Left lung (tissue), 10 donors: ENCODE data around the gene CHRDL2. TPM values are rescaled to one million over a fixed set of nuclear protein-coding genes. Genes with fewer than 3 reads are reported as not detected.

Source experiments
- ATAC-seq: fragments of 200-7000 bp; cut with Tn5 transposase; one replicate; pipeline ENCODE4 v1.9.1; 2020; ENCODE audit warnings: moderate library complexity
- DNase-seq, 4 donors: peaks; one replicate each; pipeline ENCODE4 v3.0.0-alpha.2; 2013 to 2020
- H3K27ac ChIP-seq, 2 donors: fragments of 200-600 bp; sonication (generic) in 1 of 2; one replicate each; pipeline versions ENCODE4 v1.5.0 to v1.8.0; 2020 to 2021
- H3K27me3 ChIP-seq, 2 donors: fragments of 200-600 bp; sonication (generic) in 1 of 2; one replicate each; pipeline versions ENCODE4 v1.5.0 to v1.8.0; 2020 to 2021
- H3K36me3 ChIP-seq, 2 donors: fragments of 200-600 bp; sonication (generic) in 1 of 2; one replicate each; pipeline versions ENCODE4 v1.5.0 to v1.8.0; 2020 to 2021
- H3K4me1 ChIP-seq, 2 donors: fragments of 200-600 bp; one replicate each; pipeline ENCODE4 v1.8.0; 2021
- H3K4me3 ChIP-seq, 2 donors: fragments of 200-600 bp; sonication (generic) in 1 of 2; one replicate each; pipeline versions ENCODE4 v1.5.0 to v1.8.0; 2020 to 2021; ENCODE audit warnings: mild to moderate bottlenecking in 1 of 2
- H3K9me3 ChIP-seq, 2 donors: fragments of 200-600 bp; sonication (generic) in 1 of 2; one replicate each; pipeline versions ENCODE4 v1.5.0 to v1.8.0; 2020 to 2021
- intact Hi-C, 2 donors: fragments of 100-400 bp; cut with DNase I; formaldehyde crosslinking; loops; one replicate each; pipeline versions ENCODE4 v1.11.2 to v1.14.2; 2022
- polyA plus RNA-seq, 6 donors: library from polyadenylated mRNA; unstranded; fragments of 120-200 nt; gene quantifications; one replicate each; pipeline ENCODE4 v1.2.1, GENCODE V29; 2013; ENCODE audit not compliant: insufficient read length in 6 of 6
- total RNA-seq, 2 donors: library from RNA; stranded (reverse); fragmentation: NEBNext Ultra II Directional; extraction: Animal tissue kit (Norgen Biotek cat#: 25700); gene quantifications; one replicate each; pipeline ENCODE4 v1.2.1, GENCODE V29; 2021
- TF ChIP-seq, protein P1 (sequence below), 2 donors: fragments of 200-600 bp; sonication (generic) in 1 of 2; IDR thresholded peaks; one replicate each; pipeline versions ENCODE4 v1.5.0 to v1.8.0; 2021; ENCODE audit warnings: antibody characterized with exemption in 2 of 2
- donor health status: DM: no; HTN: yes; CAD: no.
- donor health status: DM: no; HTN: no; CAD: no.

CHRDL2 gene
- total and polyA plus RNA-seq, 8 donors = 0.48 to 5.2 (median 0.69) TPM

- H3K27ac ChIP-seq = no peak overlapping the region
- DNase-seq (no peak), ATAC-seq (no peak)
- no peaks in the 10 kb centered on the region for H3K9me3 ChIP-seq
- no peaks in the 10 kb centered on the region for H3K36me3 ChIP-seq
- no peaks in the 10 kb centered on the region for H3K27me3 ChIP-seq
- TF ChIP-seq, protein P1, sequence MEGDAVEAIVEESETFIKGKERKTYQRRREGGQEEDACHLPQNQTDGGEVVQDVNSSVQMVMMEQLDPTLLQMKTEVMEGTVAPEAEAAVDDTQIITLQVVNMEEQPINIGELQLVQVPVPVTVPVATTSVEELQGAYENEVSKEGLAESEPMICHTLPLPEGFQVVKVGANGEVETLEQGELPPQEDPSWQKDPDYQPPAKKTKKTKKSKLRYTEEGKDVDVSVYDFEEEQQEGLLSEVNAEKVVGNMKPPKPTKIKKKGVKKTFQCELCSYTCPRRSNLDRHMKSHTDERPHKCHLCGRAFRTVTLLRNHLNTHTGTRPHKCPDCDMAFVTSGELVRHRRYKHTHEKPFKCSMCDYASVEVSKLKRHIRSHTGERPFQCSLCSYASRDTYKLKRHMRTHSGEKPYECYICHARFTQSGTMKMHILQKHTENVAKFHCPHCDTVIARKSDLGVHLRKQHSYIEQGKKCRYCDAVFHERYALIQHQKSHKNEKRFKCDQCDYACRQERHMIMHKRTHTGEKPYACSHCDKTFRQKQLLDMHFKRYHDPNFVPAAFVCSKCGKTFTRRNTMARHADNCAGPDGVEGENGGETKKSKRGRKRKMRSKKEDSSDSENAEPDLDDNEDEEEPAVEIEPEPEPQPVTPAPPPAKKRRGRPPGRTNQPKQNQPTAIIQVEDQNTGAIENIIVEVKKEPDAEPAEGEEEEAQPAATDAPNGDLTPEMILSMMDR (IDR thresholded peaks at IDR 0.05) = no peak
- intact Hi-C loops = no loop called here
- no peak overlapping the region for H3K4me3 ChIP-seq
- peaks cover 14 to 16% of the 10 kb centered on the region in 2 donors for H3K4me1 ChIP-seq
Measured at GRCh38 chr11:74693531-74693930, 37.7 kb downstream of the CHRDL2 start.

GRCh38 chr11:74691755-74692154 is 39.5 kb downstream of the CHRDL2 start:
- TF ChIP-seq, protein P1 (IDR thresholded peaks at IDR 0.05) = no peak
- no peak overlapping the region for H3K4me3 ChIP-seq
- peaks cover 4 to 14% of the 10 kb centered on the region in 2 donors for H3K4me1 ChIP-seq
- H3K27me3 ChIP-seq = no peaks in the 10 kb centered on the region
- H3K36me3 ChIP-seq = no peaks in the 10 kb centered on the region
- ATAC-seq = no peak
- intact Hi-C loops = no loop called here
- no peaks in the 10 kb centered on the region for H3K9me3 ChIP-seq
- DNase-seq = no peak
- H3K27ac ChIP-seq = no peak overlapping the region

DNA sequence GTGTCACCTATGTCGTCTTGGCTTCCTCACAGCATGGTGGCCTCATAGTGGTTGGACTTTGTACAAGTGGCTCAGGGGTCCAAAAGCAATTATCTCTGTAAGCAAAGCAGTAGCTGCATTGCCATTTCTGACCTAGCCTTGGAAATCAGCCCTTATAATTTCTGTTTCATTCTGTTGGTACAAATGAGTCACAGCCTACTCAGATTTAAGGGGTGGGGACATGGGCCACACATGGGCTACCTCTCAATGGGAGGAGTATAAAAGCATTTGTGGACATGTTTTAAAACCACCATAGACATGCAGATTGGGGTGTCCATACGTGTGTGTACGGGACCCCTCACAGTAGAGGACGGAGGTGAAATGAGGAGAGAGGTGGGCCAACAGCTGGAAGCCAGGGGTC is 41.6 kb downstream of the CHRDL2 start:
- ATAC-seq = no peak
- no peak overlapping the region for H3K27ac ChIP-seq
- no peak overlapping the region for H3K4me3 ChIP-seq
- intact Hi-C loops = no loop called here
- no peaks in the 10 kb centered on the region for H3K36me3 ChIP-seq
- TF ChIP-seq, protein P1 (IDR thresholded peaks at IDR 0.05) = no peak
- H3K27me3 ChIP-seq = no peaks in the 10 kb centered on the region
- H3K4me1 ChIP-seq = peaks cover 0 to 15% of the 10 kb centered on the region in 2 donors
- DNase-seq = no peak
- no peaks in the 10 kb centered on the region for H3K9me3 ChIP-seq

DNA sequence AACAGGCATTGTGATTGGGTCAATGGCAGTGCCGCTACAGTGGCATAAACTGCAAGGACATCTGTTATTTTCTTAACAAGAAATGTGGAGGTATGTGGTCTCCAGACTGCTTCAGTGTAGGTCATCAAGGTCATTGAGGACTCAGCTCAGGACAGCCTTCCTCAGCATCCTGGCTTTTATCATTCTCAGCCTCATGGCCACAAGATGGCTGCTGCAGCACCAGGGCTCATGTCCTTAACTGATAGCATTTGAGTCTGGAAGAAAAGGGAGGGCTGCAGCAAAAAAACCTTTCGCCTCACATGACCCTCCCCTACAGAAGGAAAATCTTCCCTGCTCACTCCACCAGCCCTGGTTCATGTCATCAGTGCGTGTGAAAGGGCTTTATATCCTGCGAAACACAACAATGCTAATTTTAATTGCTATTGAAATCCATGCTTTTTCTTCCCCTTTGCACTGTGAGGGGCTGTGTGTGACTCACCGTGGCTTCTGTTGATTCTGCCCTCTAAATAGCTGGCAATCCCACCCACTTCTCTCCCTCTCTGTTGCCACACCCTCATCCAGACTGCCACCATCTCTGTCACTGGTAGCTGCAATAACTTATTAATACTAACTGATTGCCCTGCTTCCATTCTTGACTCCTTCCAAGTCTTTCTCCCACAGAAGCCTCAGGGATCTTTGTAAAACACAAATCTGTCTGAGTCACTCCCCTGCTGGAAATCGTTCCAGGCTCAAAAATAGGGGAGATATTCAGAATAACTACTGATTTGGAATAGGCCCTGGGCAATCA is 43.8 kb downstream of the CHRDL2 start:
- intact Hi-C loops = no loop called here
- H3K4me3 ChIP-seq = no peak overlapping the region
- H3K27me3 ChIP-seq = peaks cover 0 to 17% of the 10 kb centered on the region in 2 donors
- ATAC-seq = no peak
- DNase-seq = no peak
- TF ChIP-seq, protein P1 (IDR thresholded peaks at IDR 0.05) = no peak
- H3K9me3 ChIP-seq = no peaks in the 10 kb centered on the region
- no peaks in the 10 kb centered on the region for H3K36me3 ChIP-seq
- H3K27ac ChIP-seq = no peak overlapping the region
- peaks cover 0 to 28% of the 10 kb centered on the region in 2 donors for H3K4me1 ChIP-seq

GRCh38 chr11:74686792-74687191 is 44.4 kb downstream of the CHRDL2 start:
- intact Hi-C loops = no loop called here
- TF ChIP-seq, protein P1 (IDR thresholded peaks at IDR 0.05) = no peak
- no peak overlapping the region for H3K4me3 ChIP-seq
- no peaks in the 10 kb centered on the region for H3K9me3 ChIP-seq
- H3K27ac ChIP-seq = no peak overlapping the region
- ATAC-seq (peak; percentile 36), DNase-seq (no peak)
- H3K4me1 ChIP-seq = peaks cover 0 to 28% of the 10 kb centered on the region in 2 donors
- peaks cover 0 to 20% of the 10 kb centered on the region in 2 donors for H3K27me3 ChIP-seq
- H3K36me3 ChIP-seq = no peaks in the 10 kb centered on the region
